Nucleus accumbens (tissue), 56 donors: ENCODE results near the gene PPIF.

ENCODE experiments used
- DNase-seq, 56 donors: peaks; one replicate each; lab custom pipeline; 2025; lab: John Stamatoyannopoulos, UW

Gene PPIF

GRCh38 chr10:79396520-79396919 lies 49.3 kb downstream of the PPIF start:
- no peak for DNase-seq

GRCh38 chr10:79397051-79397450 lies 49.8 kb downstream of the PPIF start:
- no peak for DNase-seq

- no peak for DNase-seq
Measured at GRCh38 chr10:79397575-79398303, 50.5 kb downstream of the PPIF start.

- DNase-seq, result no peak
Measured at GRCh38 chr10:79398642-79399041, 51.4 kb downstream of the PPIF start.

- peak in 49 of 56 donors; percentile 33 to 82 (median 65) for DNase-seq
Measured at GRCh38 chr10:79399223-79399831, 52.1 kb downstream of the PPIF start.

GRCh38 chr10:79400146-79401004 lies 53.1 kb downstream of the PPIF start:
- DNase-seq, result peak in 10 of 56 donors; percentile 34 to 75 (median 46)

GRCh38 chr10:79401015-79401921 lies 54.0 kb downstream of the PPIF start:
- DNase-seq, result peak in 10 of 56 donors; percentile 32 to 59 (median 47)

GRCh38 chr10:79402625-79402946 lies 55.3 kb downstream of the PPIF start:
- no peak for DNase-seq

- DNase-seq, result no peak
Measured at GRCh38 chr10:79402951-79403350, 55.7 kb downstream of the PPIF start.

- DNase-seq, result peak in 47 of 56 donors; percentile 33 to 85 (median 70)
Measured at GRCh38 chr10:79403441-79404230, 56.4 kb downstream of the PPIF start.

GRCh38 chr10:79404231-79404609 lies 57.0 kb downstream of the PPIF start:
- DNase-seq, result no peak

- no peak for DNase-seq
Measured at GRCh38 chr10:79404690-79405131, 57.4 kb downstream of the PPIF start.
